Kidney epithelial cell (primary cell): Measurements from ENCODE around the gene SLC6A8. TPM values are rescaled to one million over a fixed set of nuclear protein-coding genes. Genes with fewer than 3 reads are reported as not detected.

Experiments
- DNase-seq: peaks from one replicate; pipeline ENCODE4 v3.0.0-alpha.2; 2010; ENCODE audit warnings: low read depth
- H3K27me3 ChIP-seq: 2 replicates; pipeline ENCODE4 v1.6.0; 2011; ENCODE audit warnings: low read length; ENCODE audit not compliant: control insufficient read depth, insufficient read depth
- H3K36me3 ChIP-seq: 2 replicates; pipeline ENCODE4 v1.5.1; 2011; ENCODE audit warnings: low read length; ENCODE audit not compliant: control insufficient read depth, insufficient read depth
- H3K4me3 ChIP-seq: 2 replicates; pipeline ENCODE4 v1.5.1; 2011; ENCODE audit warnings: low read depth, mild to moderate bottlenecking, control low read depth, low read length
- CTCF ChIP-seq: IDR thresholded peaks from 2 replicates; pipeline ENCODE4 v1.5.1; 2011; ENCODE audit warnings: mild to moderate bottlenecking, moderate library complexity, low read length, control low read depth, inconsistent platforms; ENCODE audit not compliant: insufficient read depth, poor library complexity, severe bottlenecking
- total RNA-seq: library from RNA; depleted of rRNA; stranded (reverse); fragments of >200 nt; gene quantifications from 2 replicates; pipeline ENCODE4 v1.2.3, GENCODE V29; 2015

The SLC6A8 gene
- total RNA-seq: 35.0 and 36.0 TPM in 2 replicates

GRCh38 chrX:153687121-153688039 is at the start of gene SLC6A8:
Gene SLC6A8, plus strand, starts transcription at chrX:153687926. Its CDS starts 649 bp downstream, at chrX:153688575.
- no peaks in the 10 kb centered on the region for H3K36me3 ChIP-seq
- no peak for DNase-seq
- TF ChIP-seq CTCF: peak; percentile 44
- H3K4me3 ChIP-seq: peak within 1 kb of the TSS; percentile 51
- peaks cover 14% of the 10 kb centered on the region for H3K27me3 ChIP-seq

GRCh38 chrX:153638041-153638371 is 49.7 kb upstream of the SLC6A8 start:
- H3K27me3 ChIP-seq: peaks cover 37% of the 10 kb centered on the region
- H3K36me3 ChIP-seq: no peaks in the 10 kb centered on the region
- no peak for DNase-seq
- no peak for TF ChIP-seq CTCF
- H3K4me3 ChIP-seq: no peak overlapping the region

- no peak overlapping the region for H3K4me3 ChIP-seq
- peaks cover 43% of the 10 kb centered on the region for H3K27me3 ChIP-seq
- no peaks in the 10 kb centered on the region for H3K36me3 ChIP-seq
- TF ChIP-seq CTCF: no peak
- no peak for DNase-seq
These were observed 49.1 kb upstream of the SLC6A8 start for GRCh38 chrX:153638436-153639176.

GRCh38 chrX:153639177-153640044 is 48.3 kb upstream of the SLC6A8 start:
- Histone ChIP-seq H3K36me3 (no peaks in the 10 kb centered on the region), H3K4me3 (no peak overlapping the region), H3K27me3 (peaks cover 48% of the 10 kb centered on the region)
- DNase-seq: no peak
- TF ChIP-seq CTCF: no peak

- H3K27me3 ChIP-seq: peaks cover 55% of the 10 kb centered on the region
- H3K36me3 ChIP-seq: no peaks in the 10 kb centered on the region
- DNase-seq: no peak
- H3K4me3 ChIP-seq: no peak overlapping the region
- TF ChIP-seq CTCF: no peak
These were observed 47.6 kb upstream of the SLC6A8 start for GRCh38 chrX:153640045-153640686.
